ENCODE measurements around the gene PSG4.
"Not testable (repeated sequence)": the region's sequence is repeated elsewhere in the genome, so short reads cannot be mapped to it uniquely, and the experiment has no call there.

- TF ChIP-seq, protein P1, sequence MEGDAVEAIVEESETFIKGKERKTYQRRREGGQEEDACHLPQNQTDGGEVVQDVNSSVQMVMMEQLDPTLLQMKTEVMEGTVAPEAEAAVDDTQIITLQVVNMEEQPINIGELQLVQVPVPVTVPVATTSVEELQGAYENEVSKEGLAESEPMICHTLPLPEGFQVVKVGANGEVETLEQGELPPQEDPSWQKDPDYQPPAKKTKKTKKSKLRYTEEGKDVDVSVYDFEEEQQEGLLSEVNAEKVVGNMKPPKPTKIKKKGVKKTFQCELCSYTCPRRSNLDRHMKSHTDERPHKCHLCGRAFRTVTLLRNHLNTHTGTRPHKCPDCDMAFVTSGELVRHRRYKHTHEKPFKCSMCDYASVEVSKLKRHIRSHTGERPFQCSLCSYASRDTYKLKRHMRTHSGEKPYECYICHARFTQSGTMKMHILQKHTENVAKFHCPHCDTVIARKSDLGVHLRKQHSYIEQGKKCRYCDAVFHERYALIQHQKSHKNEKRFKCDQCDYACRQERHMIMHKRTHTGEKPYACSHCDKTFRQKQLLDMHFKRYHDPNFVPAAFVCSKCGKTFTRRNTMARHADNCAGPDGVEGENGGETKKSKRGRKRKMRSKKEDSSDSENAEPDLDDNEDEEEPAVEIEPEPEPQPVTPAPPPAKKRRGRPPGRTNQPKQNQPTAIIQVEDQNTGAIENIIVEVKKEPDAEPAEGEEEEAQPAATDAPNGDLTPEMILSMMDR (IDR thresholded peaks at IDR 0.05) = not testable (repeated sequence)
- not testable (repeated sequence) for TF ChIP-seq POLR2A (IDR thresholded peaks at IDR 0.05)
Measured at GRCh38 chr19:43149788-43150187, 55.6 kb downstream of the PSG4 start.
